Liver (tissue), 9 donors: ENCODE data around the gene FAM131C. TPM values are rescaled to one million over a fixed set of nuclear protein-coding genes. Genes with fewer than 3 reads are reported as not detected.
A peak's percentile ranks its signal among the peaks of the same experiment; 100 is the strongest.

ENCODE experiments used
- DNase-seq: peaks from one replicate; pipeline ENCODE4 v3.0.0-alpha.2; 2017; ENCODE audit warnings: low spot score
- H3K27ac ChIP-seq, 2 donors: one replicate each; pipeline ENCODE4 v1.7.0; 2013; ENCODE audit warnings: inconsistent platforms in 2 of 2, low read length in 2 of 2, control low read depth in 1 of 2, low read depth in 1 of 2, mild to moderate bottlenecking in 1 of 2
- H3K27me3 ChIP-seq, 4 donors: one replicate each; pipeline versions ENCODE4 v1.6.1 to v1.7.0; 2013; ENCODE audit warnings: low read length in 3 of 4, inconsistent platforms in 1 of 4, mild to moderate bottlenecking in 1 of 4, moderate library complexity in 1 of 4; ENCODE audit not compliant: control insufficient read depth in 4 of 4, insufficient read depth in 4 of 4
- H3K36me3 ChIP-seq, 4 donors: one replicate each; pipeline versions ENCODE4 v1.6.1 to v1.7.0; 2013; ENCODE audit warnings: low read length in 3 of 4, mild to moderate bottlenecking in 3 of 4, low read depth in 1 of 4, moderate library complexity in 1 of 4; ENCODE audit not compliant: control insufficient read depth in 4 of 4, insufficient read depth in 3 of 4
- H3K4me1 ChIP-seq, 4 donors: one replicate each; pipeline versions ENCODE4 v1.6.1 to v1.7.0; 2013; ENCODE audit warnings: low read length in 3 of 4, mild to moderate bottlenecking in 3 of 4, moderate library complexity in 1 of 4; ENCODE audit not compliant: control insufficient read depth in 4 of 4, insufficient read depth in 4 of 4
- H3K4me3 ChIP-seq, 3 donors: one replicate each; pipeline versions ENCODE4 v1.6.1 to v1.7.0; 2013; ENCODE audit warnings: low read length in 3 of 3, control low read depth in 1 of 3, low read depth in 1 of 3, mild to moderate bottlenecking in 1 of 3
- H3K9ac ChIP-seq, 2 donors: one replicate each; pipeline ENCODE4 v1.7.0; 2013; ENCODE audit warnings: low read length in 2 of 2, mild to moderate bottlenecking in 2 of 2, moderate library complexity in 2 of 2, control low read depth in 1 of 2, low read depth in 1 of 2
- H3K9me3 ChIP-seq, 4 donors: one replicate each; pipeline versions ENCODE4 v1.6.1 to v1.7.0; 2013; ENCODE audit warnings: low read length in 3 of 4; ENCODE audit not compliant: control insufficient read depth in 4 of 4
- ATF3 ChIP-seq: IDR thresholded peaks from 2 replicates; pipeline ENCODE4 v1.6.1; 2016; ENCODE audit warnings: antibody characterized with exemption
- EGR1 ChIP-seq, 2 donors: IDR thresholded peaks; 2 replicates each; pipeline ENCODE4 v1.6.1; 2016 to 2018; ENCODE audit warnings: antibody characterized with exemption in 2 of 2, low read depth in 2 of 2
- FOXA2 ChIP-seq: IDR thresholded peaks from 2 replicates; pipeline ENCODE4 v1.6.1; 2016; ENCODE audit warnings: antibody characterized with exemption
- HNF4A ChIP-seq, 2 donors: conservative IDR thresholded peaks; 2 replicates each; pipeline ENCODE4 v1.6.1; 2016; ENCODE audit warnings: antibody characterized with exemption in 2 of 2, mild to moderate bottlenecking in 2 of 2
- JUND ChIP-seq, 2 donors: IDR thresholded peaks; 2 replicates each; pipeline ENCODE4 v1.6.1; 2016; ENCODE audit warnings: antibody characterized with exemption in 2 of 2
- MAX ChIP-seq: IDR thresholded peaks from 2 replicates; pipeline ENCODE4 v1.6.1; 2016; ENCODE audit warnings: antibody characterized with exemption
- NR2F2 ChIP-seq: IDR thresholded peaks from 2 replicates; pipeline ENCODE4 v1.6.1; 2016; ENCODE audit warnings: antibody characterized with exemption
- RAD21 ChIP-seq, 2 donors: IDR thresholded peaks; 2 replicates each; pipeline ENCODE4 v1.6.1; 2016; ENCODE audit warnings: antibody characterized with exemption in 2 of 2, mild to moderate bottlenecking in 2 of 2
- RXRA ChIP-seq, 2 donors: IDR thresholded peaks; 2 replicates each; pipeline ENCODE4 v1.6.1; 2017 to 2018; ENCODE audit warnings: antibody characterized with exemption in 2 of 2, mild to moderate bottlenecking in 1 of 2
- TAF1 ChIP-seq: conservative IDR thresholded peaks from 2 replicates; pipeline ENCODE4 v1.6.1; 2016; ENCODE audit warnings: antibody characterized with exemption, mild to moderate bottlenecking
- YY1 ChIP-seq: IDR thresholded peaks from 2 replicates; pipeline ENCODE4 v1.6.1; 2016; ENCODE audit warnings: antibody characterized with exemption, mild to moderate bottlenecking
- WGBS: extraction: QIAGEN DNeasy Blood & Tissue Kit; methylation state at CpG from one replicate; pipeline ENCODE4 v1.1.7; 2013; 5-methylcytosine and 5-hydroxymethylcytosine counted together
- polyA plus RNA-seq, 2 donors: library from polyadenylated mRNA; stranded (reverse) in 1 of 2; unstranded in 1 of 2; fragments of 200-250 nt in 1 of 2; fragments of >200 nt in 1 of 2; fragmentation: Nextera tagmentation in 1 of 2; extraction: Ambion mirVana in 1 of 2; gene quantifications; one replicate each; pipeline versions ENCODE4 v1.2.1 to v1.2.3, GENCODE V29; 2013 to 2015
- total RNA-seq, 2 donors: library from RNA; depleted of rRNA; stranded (reverse); fragments of >200 nt; gene quantifications; one replicate each; pipeline ENCODE4 v1.2.3, GENCODE V29; 2014
- TF ChIP-seq, protein P1 (sequence below): fragments of 150-350 bp; IDR thresholded peaks from 2 replicates; pipeline ENCODE4 v1.5.1; 2017; ENCODE audit warnings: improper control_type of control experiment, low read depth, low read length; ENCODE audit not compliant: missing input control
- donor health status: healthy.
- donor health status: healthy.
- donor health status: healthy.
- donor health status: healthy.
- donor health status: healthy.

Gene FAM131C
- total and polyA plus RNA-seq, 4 donors = 0.05 to 0.92 TPM; not detected in 2

- TF ChIP-seq JUND (IDR thresholded peaks at IDR 0.05) = no peak
These were observed 2.0 kb upstream of the FAM131C start (continued) for GRCh38 chr1:16075337-16076030.

- Histone ChIP-seq H3K36me3 (no peaks in the 10 kb centered on the region), H3K4me1 (peaks cover 4 to 23% (median 12%) of the 10 kb centered on the region in 4 donors), H3K4me3 (no peak overlapping the region), H3K27me3 (no peaks in the 10 kb centered on the region), H3K27ac (no peak overlapping the region), H3K9ac (no peak overlapping the region), H3K9me3 (no peaks in the 10 kb centered on the region)
- 86% methylated on average over 5 of the region's 5 CpGs for WGBS
- no peak for DNase-seq
- TF ChIP-seq HNF4A (conservative IDR thresholded peaks at IDR 0.05) (no peak), TAF1 (no peak), YY1 (no peak), NR2F2 (no peak), MAX (no peak), ATF3 (no peak), EGR1 (IDR thresholded peaks at IDR 0.05; ENCODE audit: low read depth in 2 of 2) (no peak), RXRA (IDR thresholded peaks at IDR 0.05) (no peak)
- TF ChIP-seq, protein P1, sequence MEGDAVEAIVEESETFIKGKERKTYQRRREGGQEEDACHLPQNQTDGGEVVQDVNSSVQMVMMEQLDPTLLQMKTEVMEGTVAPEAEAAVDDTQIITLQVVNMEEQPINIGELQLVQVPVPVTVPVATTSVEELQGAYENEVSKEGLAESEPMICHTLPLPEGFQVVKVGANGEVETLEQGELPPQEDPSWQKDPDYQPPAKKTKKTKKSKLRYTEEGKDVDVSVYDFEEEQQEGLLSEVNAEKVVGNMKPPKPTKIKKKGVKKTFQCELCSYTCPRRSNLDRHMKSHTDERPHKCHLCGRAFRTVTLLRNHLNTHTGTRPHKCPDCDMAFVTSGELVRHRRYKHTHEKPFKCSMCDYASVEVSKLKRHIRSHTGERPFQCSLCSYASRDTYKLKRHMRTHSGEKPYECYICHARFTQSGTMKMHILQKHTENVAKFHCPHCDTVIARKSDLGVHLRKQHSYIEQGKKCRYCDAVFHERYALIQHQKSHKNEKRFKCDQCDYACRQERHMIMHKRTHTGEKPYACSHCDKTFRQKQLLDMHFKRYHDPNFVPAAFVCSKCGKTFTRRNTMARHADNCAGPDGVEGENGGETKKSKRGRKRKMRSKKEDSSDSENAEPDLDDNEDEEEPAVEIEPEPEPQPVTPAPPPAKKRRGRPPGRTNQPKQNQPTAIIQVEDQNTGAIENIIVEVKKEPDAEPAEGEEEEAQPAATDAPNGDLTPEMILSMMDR = no peak
These were observed 766 bp upstream of the FAM131C start for GRCh38 chr1:16074217-16074616.

DNA sequence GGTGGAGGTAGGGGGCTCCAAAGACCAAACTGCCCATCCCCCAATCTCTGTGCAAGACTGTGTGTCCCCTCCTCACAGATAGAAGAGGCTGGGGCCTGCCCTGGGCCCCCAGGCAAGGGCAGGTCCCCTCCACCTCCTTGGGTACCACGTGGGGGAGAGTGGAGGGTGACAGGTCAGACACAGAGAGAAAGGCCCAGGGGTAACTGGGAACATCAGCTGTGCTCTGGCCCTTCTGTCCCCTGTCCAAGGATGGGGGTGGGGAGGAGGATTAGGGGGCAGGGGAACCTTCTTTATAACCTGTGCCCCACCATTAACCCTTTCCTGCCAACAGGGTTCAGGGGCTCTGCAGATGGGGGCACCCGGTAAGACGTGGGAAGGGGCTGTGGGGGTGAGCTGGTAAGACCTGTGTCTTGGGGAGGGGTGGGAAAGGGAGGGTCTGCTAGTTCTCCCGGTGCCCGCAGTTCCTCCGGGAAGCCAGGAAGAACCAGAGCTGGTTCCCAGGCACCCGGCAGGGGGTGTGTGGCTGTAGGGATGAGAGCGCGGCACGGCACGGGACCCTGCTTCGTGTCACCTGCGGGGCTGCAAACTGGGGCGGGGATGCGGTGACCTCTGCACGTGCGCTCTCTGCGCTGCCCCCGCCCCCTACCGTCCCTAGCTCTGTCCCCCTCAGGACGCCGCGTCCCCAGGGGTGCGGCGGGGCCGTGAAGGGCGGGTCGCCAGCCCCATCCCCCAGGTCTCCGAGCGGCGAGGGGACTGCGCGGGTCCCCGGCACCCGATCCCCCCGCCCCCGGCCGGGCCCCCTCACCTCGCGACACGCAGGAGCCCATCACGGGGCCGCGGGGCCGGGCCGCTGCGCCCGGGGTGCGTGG lies 601 bp downstream of the FAM131C start:
- Histone ChIP-seq H3K9ac (no peak overlapping the region), H3K4me3 (peak overlapping the region in 1 of 3 donors; percentile 45), H3K36me3 (no peaks in the 10 kb centered on the region), H3K9me3 (no peaks in the 10 kb centered on the region), H3K27me3 (no peaks in the 10 kb centered on the region), H3K4me1 (peaks cover 12 to 30% (median 21%) of the 10 kb centered on the region in 4 donors), H3K27ac (no peak overlapping the region)
- 7% methylated on average over 49 of the region's 49 CpGs for WGBS
- DNase-seq = no peak
- no peak for TF ChIP-seq FOXA2
- TF ChIP-seq RAD21 (IDR thresholded peaks at IDR 0.05) = no peak
- no peak for TF ChIP-seq ATF3
